Left renal pelvis (tissue), 4 donors: ENCODE data around the gene HEPHL1. TPM values are rescaled to one million over a fixed set of nuclear protein-coding genes. Genes with fewer than 3 reads are reported as not detected.

Source experiments
- DNase-seq, 4 donors: peaks; one replicate each; pipeline ENCODE4 v3.0.0-alpha.2; 2013; ENCODE audit warnings: low read depth in 4 of 4, low spot score in 3 of 4
- polyA plus RNA-seq, 4 donors: library from polyadenylated mRNA; unstranded; fragments of 120-200 nt; gene quantifications; one replicate each; pipeline ENCODE4 v1.2.1, GENCODE V29; 2013; ENCODE audit not compliant: insufficient read length in 4 of 4

HEPHL1 gene
- polyA plus RNA-seq, 4 donors: 0.05 to 0.44 (median 0.21) TPM; not detected in 1

GRCh38 chr11:94017446-94017845, 3.7 kb upstream of the HEPHL1 start:
- DNase-seq: no peak

GRCh38 chr11:94018721-94019120, 2.4 kb upstream of the HEPHL1 start:
- no peak for DNase-seq

- no peak for DNase-seq
Observed at GRCh38 chr11:94023856-94024255, 2.7 kb downstream of the HEPHL1 start.

- DNase-seq: no peak
Observed at GRCh38 chr11:94024547-94024946, 3.4 kb downstream of the HEPHL1 start.

- DNase-seq: peak; percentile 23 to 35 (median 29)
Observed at GRCh38 chr11:94025690-94026394, 4.7 kb downstream of the HEPHL1 start.

- DNase-seq: no peak
Observed at GRCh38 chr11:94027210-94027609, 6.1 kb downstream of the HEPHL1 start.

- DNase-seq: no peak
Observed at GRCh38 chr11:94028436-94028835, 7.3 kb downstream of the HEPHL1 start.

- no peak for DNase-seq
Observed at GRCh38 chr11:94030059-94030458, 8.9 kb downstream of the HEPHL1 start.

- no peak for DNase-seq
Observed at GRCh38 chr11:94031625-94032024, 10.5 kb downstream of the HEPHL1 start.

GRCh38 chr11:94032066-94032465, 10.9 kb downstream of the HEPHL1 start:
- no peak for DNase-seq

- no peak for DNase-seq
Observed at GRCh38 chr11:94032725-94033124, 11.6 kb downstream of the HEPHL1 start.

- no peak for DNase-seq
Observed at GRCh38 chr11:94034207-94034606, 13.1 kb downstream of the HEPHL1 start.

GRCh38 chr11:94036096-94036495, 14.9 kb downstream of the HEPHL1 start:
- no peak for DNase-seq

- DNase-seq: no peak
Observed at GRCh38 chr11:94043241-94043640, 22.1 kb downstream of the HEPHL1 start.

GRCh38 chr11:94046796-94047195, 25.6 kb downstream of the HEPHL1 start:
- no peak for DNase-seq

GRCh38 chr11:94048032-94048709, 27.0 kb downstream of the HEPHL1 start:
- DNase-seq: no peak

- no peak for DNase-seq
Observed at GRCh38 chr11:94049351-94049750, 28.2 kb downstream of the HEPHL1 start.

GRCh38 chr11:94058630-94059029, 37.5 kb downstream of the HEPHL1 start:
- no peak for DNase-seq

GRCh38 chr11:94059065-94059464, 37.9 kb downstream of the HEPHL1 start:
- DNase-seq: no peak

- DNase-seq: no peak
Observed at GRCh38 chr11:94060401-94060800, 39.2 kb downstream of the HEPHL1 start.

GRCh38 chr11:94062360-94062759, 41.2 kb downstream of the HEPHL1 start:
- no peak for DNase-seq

- no peak for DNase-seq
Observed at GRCh38 chr11:94066901-94067429, 45.8 kb downstream of the HEPHL1 start.
